ENCODE data around the gene SEMA3A. TPM values are rescaled to one million over a fixed set of nuclear protein-coding genes. Genes with fewer than 3 reads are reported as not detected.

Gene SEMA3A
- total RNA-seq, 1 experiment from 2014 or later, result 0.34 TPM

GRCh38 chr7:84200859-84201258 lies 6.3 kb upstream of the SEMA3A start:
- in situ Hi-C loops (cut with HindIII; ENCODE audit: low sequenced_read_pairs), result no loop called here
- no peak for DNase-seq (ENCODE audit: low spot score)

- no peak for DNase-seq (ENCODE audit: low spot score)
- in situ Hi-C loops (cut with HindIII; ENCODE audit: low sequenced_read_pairs), result no loop called here
These were observed 4.6 kb upstream of the SEMA3A start for GRCh38 chr7:84199216-84199615.

DNA sequence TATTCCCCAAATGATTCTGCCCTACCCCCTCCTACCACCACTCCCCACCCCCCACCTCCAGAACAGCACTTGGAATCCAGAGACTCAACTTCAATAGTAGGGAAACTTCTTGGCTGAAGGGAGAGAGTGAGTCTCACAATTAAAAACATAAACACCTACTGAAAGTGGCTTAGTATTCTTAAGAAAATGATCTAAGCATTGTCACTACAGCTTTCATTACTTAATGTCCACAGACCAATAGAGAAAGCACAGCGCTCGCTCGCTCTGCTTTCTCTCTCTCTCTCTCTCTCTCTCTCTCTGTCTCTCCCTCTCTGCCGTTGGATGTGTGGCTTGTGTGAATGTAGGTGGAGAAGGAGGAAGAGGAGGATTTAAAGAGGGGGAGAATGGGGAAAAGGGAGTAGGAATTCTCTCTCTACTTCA lies 1.5 kb upstream of the SEMA3A start:
- no peak for DNase-seq (ENCODE audit: low spot score)
- in situ Hi-C loops (cut with HindIII; ENCODE audit: low sequenced_read_pairs), result no loop called here

DNA sequence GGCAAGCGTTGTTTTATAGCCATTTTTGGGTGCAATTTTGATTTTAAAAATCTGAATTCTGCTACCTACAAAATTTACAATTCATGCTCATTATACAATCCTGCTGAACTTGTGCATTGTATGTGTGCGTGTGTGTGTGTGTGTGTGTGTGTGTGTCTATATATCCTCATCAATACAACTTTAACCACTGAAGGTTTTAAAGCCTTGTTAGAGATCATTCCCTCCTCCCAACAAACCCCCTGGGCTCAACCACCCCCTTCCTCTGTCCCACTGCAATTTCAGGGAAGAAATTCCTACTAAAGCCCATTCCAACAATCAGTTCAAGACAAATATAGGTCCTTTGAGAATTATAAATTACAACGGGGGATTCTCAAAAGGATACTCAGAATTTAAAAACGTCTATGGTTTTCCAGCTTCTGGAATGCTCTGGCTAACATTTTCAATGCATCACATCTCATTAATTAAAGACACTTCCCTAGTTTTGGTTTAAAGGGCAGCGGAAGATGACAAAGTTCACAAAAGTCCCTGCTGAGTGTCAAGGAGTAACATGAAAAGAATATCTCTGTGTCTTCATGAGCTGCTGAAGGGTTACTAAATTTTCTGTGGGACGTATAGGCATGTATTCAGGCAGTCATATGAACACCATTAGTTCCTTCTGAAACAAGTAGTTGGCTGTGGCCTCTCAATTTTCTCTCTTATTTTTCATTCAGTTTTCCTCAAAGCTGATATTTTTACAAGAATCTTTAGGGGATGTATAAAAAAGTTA lies 889 bp upstream of the SEMA3A start:
- no peak for DNase-seq (ENCODE audit: low spot score)
- in situ Hi-C loops (cut with HindIII; ENCODE audit: low sequenced_read_pairs), result no loop called here

DNA sequence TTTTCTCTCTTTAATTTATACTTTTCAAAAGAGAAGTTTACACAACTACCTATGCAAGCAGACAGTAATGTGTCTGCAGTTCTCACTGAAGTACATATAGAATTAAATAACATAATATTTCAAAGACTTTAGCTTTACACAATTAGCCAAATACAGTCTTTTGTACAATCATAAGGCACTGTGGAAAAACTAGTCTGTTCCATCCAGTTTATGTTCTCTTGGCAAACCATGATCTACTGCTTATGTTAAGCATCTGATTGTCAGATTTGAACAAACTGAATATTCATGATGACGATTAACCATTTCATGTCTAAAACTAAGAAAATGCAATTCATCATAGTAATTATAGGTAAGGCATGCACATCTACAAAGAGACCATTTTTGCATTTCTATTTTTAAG lies 842 bp downstream of the SEMA3A start:
- in situ Hi-C loops (cut with HindIII; ENCODE audit: low sequenced_read_pairs), result no loop called here
- DNase-seq (ENCODE audit: low spot score), result no peak

DNA sequence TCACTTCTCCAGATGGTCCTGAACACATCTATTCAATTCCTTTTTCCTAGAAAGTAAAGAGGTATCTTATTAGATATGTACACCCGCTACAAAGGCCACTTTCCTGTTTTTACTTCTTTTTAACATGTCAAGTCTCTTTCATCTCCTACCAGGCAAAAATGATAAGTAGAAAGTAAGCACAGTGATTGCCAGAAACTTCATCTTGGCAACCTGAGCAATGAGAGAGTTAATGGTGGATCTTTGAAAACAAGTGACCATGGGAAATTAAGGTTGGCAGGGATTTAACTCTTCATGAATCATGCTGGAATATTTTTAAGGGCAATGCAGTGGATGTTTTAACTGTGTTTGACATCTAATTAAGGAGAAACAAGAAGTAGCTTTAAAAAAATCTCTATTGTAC lies 2.7 kb downstream of the SEMA3A start:
- in situ Hi-C loops (cut with HindIII; ENCODE audit: low sequenced_read_pairs), result no loop called here

DNA sequence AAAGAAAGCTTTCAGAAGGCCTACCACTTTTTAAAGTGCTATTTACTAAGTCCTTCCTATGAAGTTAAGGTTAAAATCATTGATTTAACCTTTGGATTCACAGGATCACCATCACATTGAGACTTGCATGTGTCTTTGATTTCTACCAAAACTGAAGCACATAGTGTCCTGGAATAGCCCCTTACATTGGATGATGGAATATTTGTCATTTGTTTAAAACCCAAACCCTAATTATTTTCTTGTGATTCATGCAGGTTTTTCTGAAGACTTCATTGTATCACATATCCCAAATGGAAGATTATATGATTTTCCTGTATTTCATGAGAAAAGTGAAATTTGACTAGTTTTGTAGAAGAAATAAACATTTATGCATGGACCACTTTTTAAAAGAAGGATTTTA lies 3.3 kb downstream of the SEMA3A start:
- in situ Hi-C loops (cut with HindIII; ENCODE audit: low sequenced_read_pairs), result no loop called here
- no peak for DNase-seq (ENCODE audit: low spot score)

More for the DNA sequence above, 2.7 kb downstream of the SEMA3A start:
- no peak for DNase-seq (ENCODE audit: low spot score)

DNA sequence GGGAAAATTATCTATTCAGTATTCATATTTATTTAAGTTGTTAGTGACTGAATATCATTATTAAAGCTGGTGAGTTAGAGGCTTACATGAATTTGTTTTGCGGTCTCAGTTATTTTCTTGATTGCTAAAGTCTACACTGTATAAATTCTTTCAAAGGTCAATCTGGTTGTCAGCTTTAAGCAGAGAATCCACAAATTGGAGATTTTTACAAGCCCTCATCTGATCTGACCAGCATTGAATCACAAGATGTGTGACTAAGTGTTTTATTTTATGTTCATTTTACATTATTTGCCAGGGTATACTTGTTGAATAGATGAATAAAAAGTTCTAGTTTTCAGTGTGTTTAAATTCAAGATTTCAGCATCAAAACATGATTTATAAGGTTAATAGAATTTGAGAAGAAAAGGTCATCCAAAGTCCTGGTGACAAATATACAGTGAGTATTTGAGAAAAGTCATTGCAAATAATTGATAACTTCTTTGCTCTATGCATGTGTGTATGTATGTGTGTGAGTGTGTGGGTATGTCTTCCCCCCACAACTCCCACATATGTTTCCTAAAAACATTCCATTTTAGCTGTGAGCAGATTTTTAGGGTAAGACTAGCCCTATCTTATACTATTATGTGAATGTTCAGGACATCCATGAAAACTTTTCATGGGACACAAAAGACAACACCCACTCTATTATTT lies 4.4 kb downstream of the SEMA3A start:
- in situ Hi-C loops (cut with HindIII; ENCODE audit: low sequenced_read_pairs), result no loop called here
- DNase-seq (ENCODE audit: low spot score), result no peak

GRCh38 chr7:84188786-84189405 lies 5.7 kb downstream of the SEMA3A start:
- no peak for DNase-seq (ENCODE audit: low spot score)
- in situ Hi-C loops (cut with HindIII; ENCODE audit: low sequenced_read_pairs), result no loop called here

GRCh38 chr7:84187813-84188510 lies 6.6 kb downstream of the SEMA3A start:
- no peak for DNase-seq (ENCODE audit: low spot score)
- in situ Hi-C loops (cut with HindIII; ENCODE audit: low sequenced_read_pairs), result no loop called here

DNA sequence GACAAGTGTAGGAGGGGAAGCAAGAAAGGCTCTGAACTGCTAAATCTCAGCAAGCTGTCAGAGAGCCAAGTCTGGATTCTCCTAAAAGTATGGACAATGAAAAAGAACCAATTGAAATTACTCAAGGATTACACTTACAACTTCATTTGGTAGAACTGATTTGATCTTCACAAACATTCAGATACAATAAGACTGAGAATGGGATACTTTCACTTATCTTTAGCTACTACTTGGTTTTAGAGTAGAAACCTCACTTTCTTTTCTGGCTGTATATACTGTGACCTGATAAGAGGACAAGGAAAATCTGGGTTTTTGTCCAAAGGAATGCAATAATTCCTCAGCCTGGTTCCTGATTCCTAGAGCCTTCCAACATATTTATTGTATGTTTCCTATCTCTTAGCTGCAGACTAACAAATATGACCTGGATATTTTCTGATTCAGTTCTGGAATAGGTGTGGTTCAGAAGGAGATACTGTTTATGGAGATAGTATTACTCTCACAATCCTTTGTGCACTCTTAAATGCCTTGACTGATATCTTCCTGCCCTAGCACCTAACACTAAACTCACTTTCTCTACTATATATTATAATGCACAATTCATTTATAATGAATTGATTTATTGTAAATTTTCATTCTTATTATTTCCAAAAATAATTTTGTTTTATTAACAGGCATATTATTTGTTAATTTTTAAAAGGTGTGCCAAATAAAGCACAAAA lies 7.3 kb downstream of the SEMA3A start:
- in situ Hi-C loops (cut with HindIII; ENCODE audit: low sequenced_read_pairs), result no loop called here
- DNase-seq (ENCODE audit: low spot score), result no peak

DNA sequence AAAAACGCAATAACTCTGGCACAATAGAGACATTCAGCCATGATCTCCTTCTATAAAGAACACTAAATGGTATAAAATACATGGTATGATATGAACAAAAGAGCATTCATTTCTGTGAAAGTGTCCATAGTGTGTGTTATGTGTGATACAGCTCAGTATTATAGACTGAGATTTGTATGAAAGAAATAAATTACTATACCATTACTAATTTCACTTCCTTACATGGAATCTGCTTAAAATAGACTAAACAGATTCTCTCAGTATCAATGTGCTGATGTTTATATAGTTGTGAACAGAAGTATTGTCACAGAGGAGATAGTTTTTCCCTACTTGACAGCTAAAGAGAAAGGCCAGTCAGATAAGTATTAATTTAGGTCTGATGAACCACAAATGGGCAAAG lies 10.8 kb downstream of the SEMA3A start:
- in situ Hi-C loops (cut with HindIII; ENCODE audit: low sequenced_read_pairs), result no loop called here

GRCh38 chr7:84182301-84182700 lies 12.3 kb downstream of the SEMA3A start:
- in situ Hi-C loops (cut with HindIII; ENCODE audit: low sequenced_read_pairs), result no loop called here

More for the DNA sequence above, 10.8 kb downstream of the SEMA3A start:
- no peak for DNase-seq (ENCODE audit: low spot score)

GRCh38 chr7:84181628-84182027 lies 13.0 kb downstream of the SEMA3A start:
- in situ Hi-C loops (cut with HindIII; ENCODE audit: low sequenced_read_pairs), result no loop called here
- DNase-seq (ENCODE audit: low spot score), result no peak

More at GRCh38 chr7:84182301-84182700, 12.3 kb downstream of the SEMA3A start:
- no peak for DNase-seq (ENCODE audit: low spot score)

DNA sequence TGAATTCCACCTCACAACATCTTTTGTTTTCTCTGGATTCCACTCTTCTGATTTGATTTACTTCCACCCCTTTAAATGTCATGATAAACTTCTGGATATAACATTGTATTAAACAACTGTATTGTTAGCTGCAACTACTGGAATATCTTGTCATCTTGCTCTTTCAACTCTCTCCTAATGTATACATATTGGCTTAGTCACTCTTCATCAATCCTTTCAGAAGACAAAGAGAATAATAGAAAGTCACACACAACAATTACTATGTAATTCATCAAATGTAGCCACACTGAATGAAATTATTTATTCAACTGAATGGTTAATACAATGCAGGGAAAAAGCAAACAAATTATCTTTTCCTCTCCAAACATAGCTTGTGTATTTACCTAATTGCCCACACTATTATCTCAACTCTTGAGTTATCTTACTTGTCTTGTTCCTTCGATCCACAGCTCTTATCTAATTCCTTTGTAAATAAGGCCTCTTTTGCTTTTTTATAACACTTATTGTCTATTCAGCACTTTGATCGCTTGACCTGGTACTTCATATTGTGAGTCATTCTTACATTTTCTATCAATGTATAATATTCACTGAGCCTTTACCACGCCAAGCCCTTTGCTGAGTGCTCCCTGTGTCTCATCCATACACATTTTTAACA lies 16.7 kb downstream of the SEMA3A start:
- DNase-seq (ENCODE audit: low spot score), result no peak
- in situ Hi-C loops (cut with HindIII; ENCODE audit: low sequenced_read_pairs), result no loop called here

DNA sequence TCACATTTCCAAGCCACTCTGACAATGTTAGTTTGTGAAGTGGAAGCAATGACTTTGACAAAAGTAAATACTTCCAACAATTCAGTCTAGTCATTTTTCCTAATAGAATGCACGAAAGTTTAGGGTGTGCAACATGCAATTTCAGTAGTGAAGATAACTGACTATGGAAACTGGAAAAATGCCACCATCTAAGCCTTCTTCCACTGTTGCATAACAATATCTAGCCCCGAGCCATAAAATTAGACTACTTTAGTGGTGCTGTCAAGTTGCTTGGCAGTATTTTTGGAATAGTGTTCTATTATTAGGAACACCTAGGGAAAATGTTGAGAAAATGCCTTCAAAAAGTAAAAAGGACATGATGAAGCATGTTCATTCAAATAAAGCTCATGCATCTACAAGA lies 17.9 kb downstream of the SEMA3A start:
- DNase-seq (ENCODE audit: low spot score), result no peak
- in situ Hi-C loops (cut with HindIII; ENCODE audit: low sequenced_read_pairs), result no loop called here

DNA sequence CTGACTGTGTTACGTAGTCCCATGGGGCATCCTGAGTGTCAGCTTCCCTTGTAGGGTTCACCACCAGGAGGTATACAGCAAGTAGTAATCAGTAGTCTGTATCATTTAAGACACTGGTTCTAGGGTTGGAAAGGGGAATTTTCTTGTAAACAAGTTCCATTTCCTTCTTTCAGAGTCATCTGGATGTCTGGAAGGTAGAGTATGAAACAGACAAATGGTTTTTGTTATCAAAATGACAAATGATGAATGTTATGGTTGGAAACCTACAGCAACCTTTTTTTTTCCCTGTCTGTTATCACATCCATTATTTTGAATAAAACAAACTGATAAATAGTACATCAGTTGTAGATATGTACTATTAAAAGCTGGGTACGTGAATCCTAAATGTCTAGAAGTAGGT lies 19.1 kb downstream of the SEMA3A start:
- no peak for DNase-seq (ENCODE audit: low spot score)
- in situ Hi-C loops (cut with HindIII; ENCODE audit: low sequenced_read_pairs), result no loop called here

GRCh38 chr7:84170646-84171045 lies 23.9 kb downstream of the SEMA3A start:
- no peak for DNase-seq (ENCODE audit: low spot score)
- in situ Hi-C loops (cut with HindIII; ENCODE audit: low sequenced_read_pairs), result no loop called here

DNA sequence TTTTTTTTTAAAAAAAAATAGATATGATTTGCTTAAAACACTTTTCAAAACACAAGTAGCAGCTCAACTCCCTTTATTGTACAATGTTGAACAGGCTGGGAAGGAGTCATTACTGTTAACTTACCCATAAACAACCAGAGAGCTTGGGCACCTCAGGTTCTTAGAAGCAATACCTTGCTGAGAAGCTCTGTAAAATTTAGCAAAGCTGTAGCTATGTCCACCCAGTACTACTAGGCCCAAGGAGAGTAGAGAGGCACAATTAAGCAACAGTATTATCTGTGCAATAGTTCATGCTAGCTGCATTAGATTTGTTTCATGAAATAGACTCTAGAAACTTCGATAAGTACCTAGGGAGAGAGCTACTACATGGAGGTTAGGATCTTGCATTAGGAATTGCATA lies 32.0 kb downstream of the SEMA3A start:
- DNase-seq (ENCODE audit: low spot score), result no peak
- in situ Hi-C loops (cut with HindIII; ENCODE audit: low sequenced_read_pairs), result no loop called here
